Epithelial cell of esophagus (primary cell): ENCODE measurements around the gene RDH14.

Experiments used
- DNase-seq: peaks from one replicate; pipeline ENCODE4 v3.0.0; 2010; ENCODE audit warnings: low read depth
- H3K4me3 ChIP-seq: 2 replicates; pipeline ENCODE4 v1.5.1; 2011; ENCODE audit warnings: mild to moderate bottlenecking, low read length, control low read depth
- TF ChIP-seq, protein P1 (sequence below): IDR thresholded peaks from 2 replicates; pipeline ENCODE4 v1.5.1; 2011; ENCODE audit warnings: low read depth, mild to moderate bottlenecking, low read length, control low read depth, inconsistent platforms; ENCODE audit not compliant: insufficient read depth; ENCODE audit errors: missing control alignments

Gene RDH14

GRCh38 chr2:18526429-18526828 is 34.0 kb downstream of the RDH14 start:
- no peak overlapping the region for H3K4me3 ChIP-seq
- TF ChIP-seq, protein P1, sequence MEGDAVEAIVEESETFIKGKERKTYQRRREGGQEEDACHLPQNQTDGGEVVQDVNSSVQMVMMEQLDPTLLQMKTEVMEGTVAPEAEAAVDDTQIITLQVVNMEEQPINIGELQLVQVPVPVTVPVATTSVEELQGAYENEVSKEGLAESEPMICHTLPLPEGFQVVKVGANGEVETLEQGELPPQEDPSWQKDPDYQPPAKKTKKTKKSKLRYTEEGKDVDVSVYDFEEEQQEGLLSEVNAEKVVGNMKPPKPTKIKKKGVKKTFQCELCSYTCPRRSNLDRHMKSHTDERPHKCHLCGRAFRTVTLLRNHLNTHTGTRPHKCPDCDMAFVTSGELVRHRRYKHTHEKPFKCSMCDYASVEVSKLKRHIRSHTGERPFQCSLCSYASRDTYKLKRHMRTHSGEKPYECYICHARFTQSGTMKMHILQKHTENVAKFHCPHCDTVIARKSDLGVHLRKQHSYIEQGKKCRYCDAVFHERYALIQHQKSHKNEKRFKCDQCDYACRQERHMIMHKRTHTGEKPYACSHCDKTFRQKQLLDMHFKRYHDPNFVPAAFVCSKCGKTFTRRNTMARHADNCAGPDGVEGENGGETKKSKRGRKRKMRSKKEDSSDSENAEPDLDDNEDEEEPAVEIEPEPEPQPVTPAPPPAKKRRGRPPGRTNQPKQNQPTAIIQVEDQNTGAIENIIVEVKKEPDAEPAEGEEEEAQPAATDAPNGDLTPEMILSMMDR: no peak
- DNase-seq: no peak

GRCh38 chr2:18525852-18526251 is 34.6 kb downstream of the RDH14 start:
- no peak overlapping the region for H3K4me3 ChIP-seq
- DNase-seq: no peak
- TF ChIP-seq, protein P1: no peak

DNA sequence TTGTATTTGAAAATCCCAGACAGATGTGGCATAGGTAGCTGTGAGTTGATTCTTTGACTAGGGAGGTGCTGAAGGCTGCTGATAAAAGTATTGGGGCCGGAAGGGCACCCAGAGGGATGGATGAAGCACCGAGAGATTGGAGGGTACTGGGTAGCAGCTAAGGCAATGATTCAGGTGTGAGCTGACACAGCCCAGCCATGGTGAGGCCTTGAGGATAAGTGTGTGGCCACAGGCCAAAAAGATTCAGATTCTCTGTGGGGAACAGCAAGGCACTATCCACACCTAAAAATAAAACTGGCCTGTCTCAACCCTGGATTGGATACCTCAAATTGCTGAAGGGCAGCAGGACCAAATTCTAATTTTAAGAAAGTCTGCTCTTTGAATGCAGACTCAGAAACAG is 35.2 kb downstream of the RDH14 start:
- TF ChIP-seq, protein P1: no peak
- no peak overlapping the region for H3K4me3 ChIP-seq
- no peak for DNase-seq

GRCh38 chr2:18522484-18523146 is 37.8 kb downstream of the RDH14 start:
- no peak overlapping the region for H3K4me3 ChIP-seq
- TF ChIP-seq, protein P1: no peak
- peak; percentile 46 for DNase-seq

- TF ChIP-seq, protein P1: peak; percentile 94
- H3K4me3 ChIP-seq: no peak overlapping the region
- DNase-seq: peak; percentile 73
These were observed 39.7 kb downstream of the RDH14 start for GRCh38 chr2:18520451-18521425.

DNA sequence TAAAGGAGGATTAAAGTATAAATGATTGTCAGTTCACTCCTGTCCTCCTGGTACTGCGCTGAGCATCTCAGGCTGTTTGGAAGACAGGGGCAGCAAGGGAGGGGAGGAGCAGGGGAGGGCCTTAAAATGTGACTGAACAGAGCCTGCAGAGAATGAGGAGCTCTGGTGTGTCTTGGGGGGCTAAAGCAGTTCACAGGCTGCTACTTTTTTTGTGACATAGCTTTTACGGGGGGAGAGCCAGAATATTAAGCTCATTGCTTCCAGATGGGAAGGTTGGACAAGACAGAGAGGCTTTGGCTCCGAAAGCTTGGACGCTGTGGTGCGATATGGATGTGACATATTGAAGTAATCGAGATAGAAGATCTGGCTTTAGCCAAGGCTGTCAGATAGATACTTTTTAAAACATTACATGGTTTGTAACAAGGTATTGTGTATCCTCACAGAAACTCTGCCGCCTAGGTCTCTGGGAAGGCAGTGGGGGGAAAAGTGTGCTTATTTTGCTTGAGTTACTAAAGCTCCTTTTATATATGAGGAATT is 40.5 kb downstream of the RDH14 start:
- H3K4me3 ChIP-seq: no peak overlapping the region
- TF ChIP-seq, protein P1: no peak
- no peak for DNase-seq
